GM21423 (cell line): ENCODE results near the gene IST1.
A peak's percentile ranks its signal among the peaks of the same experiment; 100 is the strongest.
"Not testable (repeated sequence)": the region's sequence is repeated elsewhere in the genome, so short reads cannot be mapped to it uniquely, and the experiment has no call there.

Experiments
- ATAC-seq: cut with Tn5 transposase; IDR thresholded peaks from one replicate; pipeline ENCODE4 v1.9.1; 2021; ENCODE audit warnings: mild to moderate bottlenecking, moderate library complexity; ENCODE audit not compliant: unreplicated experiment

The IST1 gene

DNA sequence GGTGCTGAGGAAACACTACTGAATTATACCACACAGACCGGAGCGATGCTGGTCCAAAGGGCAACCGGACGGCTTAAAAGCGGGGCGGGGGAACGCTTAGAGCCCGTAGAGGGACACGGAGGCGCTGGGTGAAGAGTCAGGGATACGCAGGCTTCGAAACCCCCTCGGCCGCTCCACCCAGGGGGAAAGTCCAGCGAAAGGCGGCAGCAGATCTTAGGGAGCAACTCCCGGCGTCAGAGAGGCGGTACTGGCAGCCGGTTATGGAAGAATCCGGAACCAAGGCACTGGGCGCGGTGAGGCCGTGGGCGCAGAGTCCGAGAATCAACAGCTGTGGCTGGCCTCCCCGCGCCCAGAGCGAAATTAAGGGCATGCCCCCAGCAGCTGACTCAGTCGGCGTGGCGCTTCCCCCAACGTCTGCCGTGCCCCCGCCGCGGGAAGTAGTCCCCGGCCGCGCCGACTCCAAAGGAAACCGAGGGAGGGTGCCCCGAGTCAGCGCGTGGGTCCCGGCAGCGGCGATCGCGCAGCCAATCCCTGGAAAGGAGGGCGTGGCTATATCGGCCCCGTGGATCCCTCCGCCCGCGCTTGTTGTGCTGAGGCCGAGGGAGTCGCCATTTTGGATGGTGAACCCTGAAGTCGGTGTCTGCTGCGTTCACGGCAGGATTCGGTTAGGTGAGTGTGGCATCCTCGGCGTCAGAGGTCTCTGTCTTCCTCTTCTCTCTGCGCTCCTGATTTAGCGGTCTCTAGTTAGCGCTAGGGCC lies at the start of gene IST1:
Gene IST1 (plus strand): TSS at position 611 of the 758 bp plus-strand sequence. CDS start 20,110 bp downstream, outside the sequence.
- ATAC-seq = peak; percentile 84

DNA sequence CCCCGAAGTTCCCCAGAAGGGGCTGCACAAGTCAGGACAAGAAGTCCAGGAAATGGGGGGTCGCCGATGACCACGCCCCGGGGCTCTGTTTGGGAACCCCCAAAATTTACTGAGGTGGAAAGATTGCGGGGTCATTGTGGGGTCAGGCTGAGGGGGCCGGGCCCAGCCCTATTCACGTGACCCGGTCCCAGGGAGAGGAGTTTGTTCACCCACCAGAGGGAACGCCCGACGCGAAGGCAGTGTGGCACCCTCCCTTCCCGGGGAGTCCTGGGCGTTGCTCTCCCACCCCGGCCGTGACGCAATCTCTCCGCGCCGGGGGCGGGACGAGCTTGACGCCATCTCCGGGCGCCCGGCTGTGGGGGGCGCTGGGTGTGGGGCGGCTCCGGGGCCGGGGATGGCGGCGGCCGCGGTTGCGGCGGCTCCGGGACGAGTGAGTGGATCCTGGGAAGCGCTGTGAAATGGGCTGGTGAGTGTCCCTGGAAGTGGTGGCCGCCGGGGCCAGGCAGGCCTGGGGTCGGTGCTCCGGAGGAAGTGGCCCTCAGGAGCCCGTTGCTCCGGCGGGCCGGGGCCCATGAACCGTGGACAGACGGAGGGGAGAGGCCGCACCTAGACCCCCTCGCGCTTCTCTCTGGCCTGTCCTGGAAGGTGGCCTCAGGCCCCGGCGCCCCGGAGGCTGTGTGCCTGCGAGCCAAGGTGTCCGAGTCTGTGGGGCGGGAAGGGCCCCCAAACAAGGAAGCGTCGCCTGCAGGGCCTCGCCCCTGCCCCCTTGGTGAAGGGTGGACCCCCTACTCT lies 49.5 kb upstream of the IST1 start, which contains the start of gene ATXN1L:
Gene ATXN1L (plus strand): TSS at position 338 of the 792 bp plus-strand sequence. CDS start 3,765 bp downstream, outside the sequence.
- peak; percentile 75 for ATAC-seq

DNA sequence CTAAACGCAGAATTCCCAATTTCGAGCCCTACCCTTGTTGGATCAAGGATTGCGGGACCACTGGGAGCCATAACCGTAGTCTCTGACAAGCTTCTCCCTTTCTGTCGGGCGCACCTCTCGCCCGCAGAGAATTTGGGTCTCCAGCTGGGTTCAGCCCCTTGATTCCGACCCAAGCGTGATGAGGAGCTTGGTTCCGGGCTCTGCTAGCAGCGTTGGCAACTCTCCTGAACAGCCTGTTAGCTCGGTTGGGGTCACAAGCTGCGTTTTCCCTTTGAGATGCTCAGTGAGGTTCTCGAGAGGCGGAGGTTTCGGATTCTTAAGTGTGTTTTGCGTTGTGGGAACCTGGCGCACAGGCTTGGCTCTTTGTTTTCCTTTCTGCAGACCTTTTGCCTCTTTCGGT lies 48.9 kb upstream of the IST1 start:
- no peak for ATAC-seq

DNA sequence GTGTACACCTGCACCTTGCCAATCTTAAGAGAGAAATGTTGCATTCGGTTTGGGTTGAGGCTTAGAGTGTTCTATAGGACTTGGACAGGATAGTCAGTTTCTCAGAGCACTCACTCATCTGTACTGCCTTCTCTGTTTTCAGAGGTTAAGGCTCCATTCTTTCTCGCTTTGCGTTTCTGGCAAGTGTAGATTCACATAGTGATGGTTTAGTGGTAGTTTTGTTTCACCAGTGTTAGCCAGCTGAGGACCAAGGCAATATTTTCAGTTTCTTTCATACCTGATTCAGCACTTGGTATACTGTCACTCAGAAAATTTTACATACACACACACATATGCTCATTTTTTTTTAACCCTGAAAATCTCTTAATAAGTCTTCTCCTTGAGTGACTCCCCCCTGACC lies 48.2 kb upstream of the IST1 start:
- no peak for ATAC-seq

DNA sequence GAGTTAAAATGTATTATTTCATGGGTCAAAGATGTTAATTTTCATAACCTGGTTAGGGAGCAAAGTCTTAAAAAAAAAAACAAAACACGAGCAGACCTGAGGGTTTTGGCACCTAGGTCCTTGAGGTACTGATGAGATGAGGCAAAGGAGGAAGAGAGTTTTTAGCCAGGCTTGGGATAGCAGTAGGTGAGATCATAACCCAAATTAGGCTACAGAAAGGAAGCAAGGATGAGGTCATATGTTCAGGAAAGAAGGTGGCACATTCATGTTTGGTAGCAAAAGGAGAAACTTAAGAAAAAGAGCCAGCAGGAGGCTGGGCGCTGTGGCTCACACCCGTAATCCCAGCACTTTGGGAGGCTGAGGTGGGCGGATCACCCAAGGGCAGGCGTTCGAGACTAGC lies 46.7 kb upstream of the IST1 start:
- ATAC-seq = no peak

DNA sequence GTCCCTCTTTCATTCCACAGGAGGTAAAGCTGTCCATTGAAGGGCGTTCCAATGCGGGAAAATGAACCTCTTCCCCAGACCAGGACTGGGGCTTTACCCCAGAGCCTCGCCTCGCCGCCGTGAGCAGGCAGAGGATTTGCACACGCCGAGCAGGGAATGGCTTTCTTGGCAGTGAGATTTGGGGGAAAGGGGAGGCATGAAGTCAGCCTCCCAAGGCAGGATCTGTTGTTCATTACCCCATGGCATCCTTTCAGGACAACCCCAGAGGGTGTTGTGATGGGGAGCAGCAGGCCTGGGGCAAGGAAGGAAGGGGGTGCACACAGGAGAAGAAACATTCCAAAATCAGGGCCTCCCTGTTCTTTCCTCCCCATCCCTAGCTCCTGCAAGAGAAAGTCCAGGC lies 43.6 kb upstream of the IST1 start:
- ATAC-seq = no peak

DNA sequence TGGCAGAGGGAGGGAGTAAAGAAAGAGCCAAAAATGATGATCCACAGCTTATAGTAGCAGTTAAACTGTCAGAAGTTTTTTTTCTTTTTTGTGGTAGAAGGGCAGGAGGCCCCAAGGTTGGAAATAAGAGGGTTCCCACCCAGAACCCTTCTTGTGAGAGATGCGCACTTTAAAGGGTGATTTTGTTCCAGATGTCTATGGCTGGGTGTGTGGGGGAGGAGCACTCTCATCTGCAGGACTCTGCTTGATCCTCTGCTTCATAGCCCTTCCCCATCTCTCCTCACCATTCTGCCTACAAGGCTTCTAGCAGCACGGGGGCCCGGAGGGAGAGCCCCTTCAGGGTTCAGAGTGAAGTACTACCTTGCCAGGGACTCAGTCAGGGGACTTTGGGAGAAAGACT lies 43.2 kb upstream of the IST1 start:
- ATAC-seq = no peak

DNA sequence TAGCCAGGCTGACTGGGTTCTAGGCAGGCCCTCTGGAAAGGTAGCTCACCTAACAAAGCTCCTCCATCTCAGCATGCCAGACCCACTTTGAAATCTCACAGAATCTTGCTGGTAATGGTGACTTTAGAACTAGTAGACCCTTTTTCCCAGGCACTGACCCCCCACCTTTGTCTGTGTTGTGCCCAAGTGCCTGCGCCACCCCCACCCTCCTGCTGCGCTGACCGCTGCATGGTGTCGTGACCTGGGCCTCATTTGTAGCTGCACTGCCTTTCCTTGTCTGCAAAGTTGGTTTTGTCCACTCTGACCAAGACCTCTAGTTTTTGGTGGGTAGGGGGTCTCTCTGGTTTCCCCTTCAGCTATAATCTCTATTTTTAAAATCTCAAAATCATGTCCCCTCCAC lies 42.8 kb upstream of the IST1 start:
- no peak for ATAC-seq

DNA sequence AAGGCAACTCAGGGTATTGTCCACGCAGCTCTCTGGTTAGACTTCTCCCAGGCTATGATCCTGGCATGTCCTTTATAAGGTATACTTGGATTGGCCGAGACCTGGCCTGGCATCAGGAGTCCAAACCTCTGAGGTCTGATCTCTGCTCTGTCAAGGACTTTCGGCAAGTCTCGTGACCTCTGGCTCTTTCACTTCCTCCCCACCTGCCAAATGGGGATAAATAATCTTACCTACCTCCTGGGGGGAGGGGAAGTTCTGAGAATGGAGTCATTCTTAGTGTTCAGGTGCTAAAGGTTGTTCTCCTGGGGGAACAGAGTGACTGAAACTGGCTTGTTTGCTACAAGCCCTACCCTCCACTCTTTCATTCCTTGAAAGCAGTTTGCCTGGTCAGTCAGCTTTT lies 41.9 kb upstream of the IST1 start:
- ATAC-seq = peak; percentile 64

DNA sequence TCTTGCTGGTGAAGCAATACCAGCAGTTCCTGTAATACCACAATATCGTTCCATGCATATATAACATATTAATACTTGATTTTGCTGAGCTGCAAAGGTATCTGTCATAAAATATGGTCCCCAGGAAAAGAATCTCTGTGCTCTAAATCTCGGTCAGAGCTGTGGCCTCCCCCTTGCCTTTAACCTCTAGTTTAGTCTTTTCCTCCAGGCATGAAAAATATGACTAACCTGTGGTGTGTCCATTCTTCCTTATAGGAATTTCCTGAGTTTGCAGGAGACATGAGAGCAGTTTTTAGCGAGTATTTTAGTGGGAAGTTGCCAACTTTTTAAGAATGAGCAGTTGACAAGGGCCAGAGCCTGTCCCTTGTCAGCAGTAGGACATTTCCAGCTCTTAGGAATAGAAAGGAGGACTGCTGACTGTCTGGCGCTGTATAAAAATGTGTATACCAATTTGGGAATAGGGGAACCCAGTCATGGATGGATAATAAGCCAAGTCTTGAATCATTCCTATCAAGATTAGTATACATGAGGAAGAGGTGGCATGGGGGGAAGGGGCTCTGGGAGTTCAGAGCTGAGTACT lies 40.9 kb upstream of the IST1 start:
- no peak for ATAC-seq

DNA sequence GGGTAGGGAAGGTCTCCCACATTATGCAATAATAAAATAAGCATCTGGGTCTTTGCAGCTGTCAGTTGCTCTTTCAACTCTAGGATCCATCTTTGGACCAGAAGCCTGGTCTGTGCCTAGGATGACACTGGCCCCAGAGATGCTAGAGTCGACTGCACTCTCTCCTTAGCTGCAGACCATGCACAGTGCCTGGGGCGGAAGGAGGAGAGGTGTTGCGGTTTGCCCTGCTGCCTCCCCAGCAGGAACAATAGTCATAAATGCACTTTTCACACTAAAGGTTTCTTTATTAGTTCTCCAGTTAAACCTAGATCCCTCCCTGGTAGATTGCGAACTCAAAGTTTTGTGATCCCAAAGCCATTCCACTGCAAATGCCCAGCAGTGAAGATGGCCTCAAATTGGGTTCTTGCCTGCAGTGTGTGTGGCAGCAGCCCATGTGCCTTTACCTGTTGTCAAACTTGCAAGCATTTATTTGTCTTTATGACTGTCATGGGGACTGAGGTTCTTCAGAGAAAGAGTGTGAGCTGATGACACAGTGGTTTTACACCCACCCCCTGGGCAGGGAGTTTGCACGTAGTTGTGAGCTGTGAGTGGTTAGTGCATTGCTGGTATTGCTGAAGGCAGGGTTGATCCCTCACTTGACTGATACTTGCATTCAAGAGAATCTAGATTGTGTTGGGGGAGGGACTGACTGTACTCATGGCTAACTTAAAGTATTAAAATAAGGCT lies 39.2 kb upstream of the IST1 start:
- ATAC-seq = no peak

DNA sequence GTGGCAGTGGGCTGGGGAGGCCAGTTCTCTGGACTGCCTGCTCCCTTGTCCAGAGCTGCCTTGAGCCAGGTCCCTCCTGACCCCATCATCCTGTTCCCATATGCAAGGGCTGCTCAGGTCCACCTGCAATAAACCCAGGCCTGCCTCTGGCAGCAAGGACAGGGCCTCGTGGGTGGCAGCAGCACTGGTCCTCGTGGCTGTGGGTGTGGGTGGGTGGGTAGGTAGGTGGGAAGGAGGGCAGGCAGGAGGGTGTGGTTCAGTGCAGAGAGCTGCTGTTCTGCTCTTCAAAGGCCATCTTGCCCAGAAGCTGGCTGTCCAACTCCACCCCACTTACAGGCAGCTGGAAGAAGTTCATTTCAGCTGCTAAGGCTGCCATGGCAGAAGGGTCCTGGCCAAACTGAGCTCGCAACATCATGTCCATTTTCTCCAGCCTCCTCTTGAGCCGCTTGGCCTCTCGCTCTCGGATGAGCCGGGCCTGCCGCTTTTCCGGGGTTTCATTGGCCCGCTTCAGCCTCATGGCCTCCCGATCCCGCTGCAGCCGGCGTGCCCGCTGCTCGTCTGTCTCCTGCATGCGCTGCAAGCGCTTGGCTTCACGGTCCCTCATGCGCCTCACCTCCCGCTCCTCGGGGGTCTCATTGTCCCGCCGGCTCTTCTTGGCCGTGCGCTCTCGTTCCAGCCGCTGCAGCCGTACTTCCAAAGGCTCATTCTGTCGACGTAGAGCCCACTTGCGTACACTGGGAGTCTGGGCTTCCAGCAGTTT lies 35.4 kb upstream of the IST1 start:
- ATAC-seq = no peak

DNA sequence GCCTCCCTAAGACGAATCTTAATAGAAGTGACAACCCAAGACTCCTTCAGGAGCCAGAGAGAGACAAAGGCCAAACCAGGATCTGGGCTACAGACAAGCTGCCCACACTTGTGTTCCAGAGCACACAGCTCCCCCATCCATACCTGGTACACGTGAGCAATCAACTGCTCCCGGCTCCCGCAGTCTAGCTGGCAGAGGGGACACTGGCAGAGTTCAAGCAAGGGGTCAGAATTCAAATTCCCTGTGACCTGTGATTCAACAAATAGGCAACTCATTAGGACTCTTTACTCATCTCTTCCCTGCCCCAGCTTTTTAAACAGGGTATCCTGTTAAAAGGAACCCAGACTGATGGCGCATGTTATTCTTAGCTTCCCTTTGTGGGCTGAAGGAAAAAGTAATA lies 31.3 kb upstream of the IST1 start:
- ATAC-seq = no peak

DNA sequence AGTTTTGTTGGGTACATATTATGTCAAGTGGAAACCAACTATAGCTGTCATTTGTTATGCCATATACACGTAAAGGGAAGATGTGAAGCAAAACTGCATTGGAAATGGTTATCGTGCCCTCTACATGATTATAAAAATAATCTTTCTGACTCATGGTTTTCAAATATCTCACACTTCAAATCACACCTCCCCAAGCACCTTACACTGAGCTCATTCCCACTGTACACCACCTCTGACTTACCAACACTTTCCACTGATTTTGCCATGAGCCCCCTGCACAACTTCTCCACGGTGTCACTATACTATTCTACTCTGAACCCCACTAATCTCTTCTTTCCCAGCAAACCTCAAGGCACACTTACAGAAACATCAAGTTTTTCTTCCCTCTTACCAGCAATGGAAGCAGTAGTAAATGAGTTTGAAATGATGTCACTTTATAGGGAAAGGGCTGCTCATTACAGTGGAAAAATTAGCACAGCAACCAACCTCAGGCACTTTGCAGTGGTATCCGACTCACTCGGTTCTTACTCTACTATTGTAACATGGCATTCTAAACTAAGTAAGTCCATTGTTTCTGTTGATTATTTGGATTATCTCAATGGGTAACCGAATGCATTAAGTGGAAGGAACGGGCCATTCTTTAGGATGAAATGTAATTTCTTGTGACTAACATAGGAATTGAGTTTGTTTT lies 30.0 kb upstream of the IST1 start:
- ATAC-seq = no peak

DNA sequence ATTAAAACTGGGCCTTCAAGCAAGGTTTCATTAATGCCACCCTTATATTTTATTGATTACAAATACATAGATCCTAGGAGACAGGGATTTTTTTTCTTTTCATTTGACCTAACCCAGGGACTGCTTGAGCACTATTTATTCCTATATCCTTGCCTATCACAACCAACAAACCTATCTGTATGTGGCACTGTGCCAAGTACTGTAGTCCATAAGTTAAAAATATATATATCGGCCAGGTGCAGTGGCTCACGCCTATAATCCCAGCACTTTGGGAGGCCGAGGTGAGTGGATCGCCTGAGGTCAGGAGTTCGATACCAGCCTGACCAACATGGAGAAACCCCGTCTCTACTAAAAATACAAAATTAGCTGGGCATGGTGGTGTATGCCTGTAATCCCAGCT lies 28.2 kb upstream of the IST1 start:
- ATAC-seq = not testable (repeated sequence)

DNA sequence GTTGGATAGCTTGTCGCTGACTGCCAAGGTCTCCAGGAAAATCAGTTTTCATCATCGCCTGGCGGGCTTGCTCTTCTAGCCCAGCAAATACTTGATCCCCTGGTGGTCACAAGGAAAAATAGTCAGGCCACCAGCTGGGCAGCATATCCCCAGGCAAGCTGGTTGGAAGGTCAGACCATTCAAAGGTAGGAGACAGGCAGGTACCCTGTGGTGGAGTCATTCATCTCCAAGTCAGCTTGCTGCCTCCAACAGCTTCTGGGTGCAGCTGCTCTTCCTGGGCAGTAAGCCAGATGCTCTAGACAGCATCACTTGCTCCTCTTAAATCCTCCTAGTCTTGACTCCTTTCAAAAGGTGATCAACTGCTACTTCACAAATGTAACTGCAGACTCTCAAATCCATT lies 27.4 kb upstream of the IST1 start:
- ATAC-seq = no peak

DNA sequence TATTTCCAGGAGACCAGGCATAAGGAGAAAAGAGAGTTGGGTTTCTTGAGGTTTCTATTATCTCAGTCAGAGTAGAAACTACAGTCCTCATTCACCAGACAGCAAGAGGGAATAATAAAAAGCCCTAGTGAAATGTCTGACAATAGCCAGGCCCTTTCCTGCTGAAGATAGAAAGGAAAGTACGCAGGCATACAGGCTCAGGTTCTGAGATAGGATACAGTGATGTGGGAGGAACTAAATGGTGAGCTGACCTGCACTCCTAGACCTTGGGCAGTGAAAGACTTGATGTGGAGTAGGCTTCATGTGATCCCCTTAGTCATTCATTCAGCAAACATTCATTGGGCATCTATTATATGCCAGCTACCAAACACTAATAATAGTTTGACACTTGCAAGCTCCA lies 26.2 kb upstream of the IST1 start:
- no peak for ATAC-seq

DNA sequence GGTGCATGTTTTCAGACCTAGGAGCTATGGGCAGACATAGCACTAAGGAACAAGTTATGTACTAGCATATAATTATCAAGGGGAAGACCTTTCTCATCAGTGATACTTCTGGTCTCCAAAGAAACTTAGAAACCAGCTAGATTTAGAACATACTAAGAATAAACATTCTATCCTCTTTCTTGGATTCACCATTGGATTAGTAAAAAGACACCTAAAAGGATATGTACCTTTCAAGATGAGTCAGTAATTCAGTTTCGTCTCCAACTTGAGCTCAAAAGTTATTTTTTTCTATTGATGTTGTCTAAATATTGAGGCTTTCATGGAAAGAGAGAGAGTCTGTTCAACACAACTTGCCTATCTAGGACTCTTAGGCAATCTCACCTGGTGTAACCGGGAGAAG lies 24.5 kb upstream of the IST1 start:
- ATAC-seq = no peak

DNA sequence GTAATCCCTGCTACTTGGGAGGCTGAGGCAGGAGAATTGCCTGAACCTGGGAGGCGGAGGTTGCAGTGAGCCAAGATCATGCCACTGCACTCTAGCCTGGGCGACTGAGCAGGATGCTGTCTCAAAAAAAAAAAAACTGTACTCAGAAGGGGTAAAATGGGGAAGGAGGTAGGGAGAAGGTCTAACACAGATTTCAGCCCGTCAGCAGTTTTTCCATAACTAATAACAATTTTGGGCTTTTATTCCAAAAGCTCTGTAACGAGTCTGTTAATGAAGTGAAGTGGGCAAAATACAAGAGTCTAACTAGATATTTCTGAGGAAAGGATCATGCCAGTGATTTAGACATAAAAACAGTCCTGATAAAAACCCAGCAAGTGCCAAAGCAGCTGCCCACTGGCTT lies 22.1 kb upstream of the IST1 start:
- ATAC-seq = no peak

DNA sequence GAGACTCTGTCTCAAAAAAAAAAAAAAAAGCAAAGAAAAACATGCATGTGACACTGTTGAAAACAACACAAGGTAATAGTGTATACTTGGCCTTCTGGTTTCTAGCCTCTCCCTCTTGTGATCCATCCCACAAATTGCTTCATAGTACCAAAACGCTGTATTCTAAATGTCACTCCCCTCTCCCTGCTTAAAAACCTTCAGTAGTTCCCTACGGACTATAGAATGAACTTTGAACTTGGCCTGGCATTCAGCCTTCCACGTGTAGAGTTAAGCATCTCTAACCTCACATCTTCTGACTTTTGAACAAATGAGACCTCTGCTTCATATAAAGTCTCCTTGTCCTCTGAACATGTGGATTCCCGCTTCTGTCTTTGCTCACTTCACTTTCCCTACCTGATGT lies 16.4 kb upstream of the IST1 start:
- no peak for ATAC-seq
